ENCODE results near the gene TSPAN7.

The TSPAN7 gene

GRCh38 chrX:38578167-38578566, 16.8 kb downstream of the TSPAN7 start:
- Histone ChIP-seq H3K27ac (ENCODE audit: low read depth, low read length) (no peak overlapping the region), H3K36me3 (ENCODE audit: control insufficient read depth in 1 of 2, insufficient read depth in 2 of 2, low read length in 2 of 2) (no peaks in the 10 kb centered on the region), H3K4me1 (ENCODE audit: control insufficient read depth in 1 of 2, insufficient read depth in 2 of 2, low read length in 2 of 2) (peaks cover 13 to 19% of the 10 kb centered on the region in 2 donors), H3K27me3 (ENCODE audit: control insufficient read depth in 1 of 2, insufficient read depth in 2 of 2, low read length in 2 of 2) (no peaks in the 10 kb centered on the region), H3K9ac (ENCODE audit: low read depth in 1 of 2, low read length in 2 of 2) (no peak overlapping the region), H3K4me3 (ENCODE audit: low read depth in 1 of 2, low read length in 2 of 2) (no peak overlapping the region), H3K9me3 (ENCODE audit: control insufficient read depth in 1 of 2, low read length in 2 of 2) (no peaks in the 10 kb centered on the region)

DNA sequence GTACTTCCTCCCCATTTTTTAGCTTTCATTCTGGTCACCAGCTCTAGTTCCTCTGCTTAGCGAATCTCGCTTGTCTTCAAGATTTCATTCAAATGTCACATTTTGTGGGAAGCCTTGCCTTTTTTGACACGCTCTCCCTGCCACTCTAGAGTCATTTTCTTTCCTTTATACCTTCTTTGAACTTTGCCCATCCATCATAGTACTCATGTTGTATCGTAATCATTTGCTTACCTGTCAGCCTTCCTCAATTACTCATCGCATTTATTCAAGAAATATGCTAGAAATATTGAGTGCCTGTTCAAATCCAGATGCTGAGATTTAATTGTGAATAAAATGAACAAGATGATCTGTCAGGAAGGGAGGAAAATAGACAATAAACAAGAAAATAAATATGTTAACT, 21.8 kb downstream of the TSPAN7 start:
- H3K27me3 ChIP-seq (ENCODE audit: control insufficient read depth in 1 of 2, insufficient read depth in 2 of 2, low read length in 2 of 2) = no peaks in the 10 kb centered on the region

DNA sequence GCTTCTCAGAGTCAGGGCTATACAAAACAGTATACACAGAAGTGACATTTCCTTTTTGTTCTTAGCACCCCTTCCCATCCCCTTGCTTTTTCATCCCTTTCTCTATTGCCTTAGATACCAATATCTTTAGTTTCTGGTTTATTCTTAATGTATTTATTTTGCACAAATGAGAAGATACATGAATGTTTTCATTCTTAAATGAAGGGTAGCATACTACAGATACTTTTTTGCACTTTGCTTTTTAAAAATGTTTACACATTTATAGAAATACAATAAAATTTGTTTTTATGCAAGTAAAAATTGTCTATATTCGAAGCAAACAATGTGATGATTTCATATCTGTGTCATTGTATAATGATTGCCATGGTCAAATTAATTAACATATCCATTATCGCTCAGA, 33.1 kb downstream of the TSPAN7 start:
- Histone ChIP-seq H3K4me1 (ENCODE audit: control insufficient read depth in 1 of 2, insufficient read depth in 2 of 2, low read length in 2 of 2) (peaks cover 0 to 4% of the 10 kb centered on the region in 2 donors), H3K27me3 (ENCODE audit: control insufficient read depth in 1 of 2, insufficient read depth in 2 of 2, low read length in 2 of 2) (no peaks in the 10 kb centered on the region), H3K4me3 (ENCODE audit: low read depth in 1 of 2, low read length in 2 of 2) (no peak overlapping the region), H3K9ac (ENCODE audit: low read depth in 1 of 2, low read length in 2 of 2) (no peak overlapping the region), H3K27ac (ENCODE audit: low read depth, low read length) (no peak overlapping the region), H3K36me3 (ENCODE audit: control insufficient read depth in 1 of 2, insufficient read depth in 2 of 2, low read length in 2 of 2) (no peaks in the 10 kb centered on the region), H3K9me3 (ENCODE audit: control insufficient read depth in 1 of 2, low read length in 2 of 2) (no peaks in the 10 kb centered on the region)

More for the DNA sequence above, 21.8 kb downstream of the TSPAN7 start:
- peaks cover 13 to 15% of the 10 kb centered on the region in 2 donors for H3K4me1 ChIP-seq (ENCODE audit: control insufficient read depth in 1 of 2, insufficient read depth in 2 of 2, low read length in 2 of 2)
- H3K4me3 ChIP-seq (ENCODE audit: low read depth in 1 of 2, low read length in 2 of 2) = peak overlapping the region in 1 of 2 donors; percentile 40
- no peaks in the 10 kb centered on the region for H3K36me3 ChIP-seq (ENCODE audit: control insufficient read depth in 1 of 2, insufficient read depth in 2 of 2, low read length in 2 of 2)
- no peak overlapping the region for H3K9ac ChIP-seq (ENCODE audit: low read depth in 1 of 2, low read length in 2 of 2)
- no peak overlapping the region for H3K27ac ChIP-seq (ENCODE audit: low read depth, low read length)
- no peaks in the 10 kb centered on the region for H3K9me3 ChIP-seq (ENCODE audit: control insufficient read depth in 1 of 2, low read length in 2 of 2)

DNA sequence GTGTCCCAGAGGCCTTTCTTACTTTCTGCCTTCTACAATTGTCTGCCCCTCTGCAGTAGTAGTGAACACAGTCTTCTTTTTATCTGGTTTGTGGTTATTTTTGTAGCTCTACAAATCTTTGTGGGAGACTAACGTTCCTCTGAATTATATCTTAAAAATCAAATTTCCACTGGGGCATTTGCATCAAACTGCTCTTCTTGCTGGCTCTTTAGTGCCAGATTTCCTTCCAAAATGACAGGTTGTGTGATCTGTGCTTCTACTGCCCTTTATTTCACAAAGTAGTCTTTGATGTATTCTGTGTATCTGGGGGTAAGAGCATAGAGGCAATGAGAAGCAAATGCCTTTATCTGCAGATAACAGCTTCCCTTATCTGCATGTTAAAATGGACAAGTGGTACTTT, 34.5 kb downstream of the TSPAN7 start:
- Histone ChIP-seq H3K4me3 (ENCODE audit: low read depth in 1 of 2, low read length in 2 of 2) (no peak overlapping the region), H3K36me3 (ENCODE audit: control insufficient read depth in 1 of 2, insufficient read depth in 2 of 2, low read length in 2 of 2) (no peaks in the 10 kb centered on the region), H3K9ac (ENCODE audit: low read depth in 1 of 2, low read length in 2 of 2) (no peak overlapping the region), H3K9me3 (ENCODE audit: control insufficient read depth in 1 of 2, low read length in 2 of 2) (no peaks in the 10 kb centered on the region), H3K27me3 (ENCODE audit: control insufficient read depth in 1 of 2, insufficient read depth in 2 of 2, low read length in 2 of 2) (no peaks in the 10 kb centered on the region), H3K27ac (ENCODE audit: low read depth, low read length) (no peak overlapping the region), H3K4me1 (ENCODE audit: control insufficient read depth in 1 of 2, insufficient read depth in 2 of 2, low read length in 2 of 2) (peaks cover 0 to 4% of the 10 kb centered on the region in 2 donors)

DNA sequence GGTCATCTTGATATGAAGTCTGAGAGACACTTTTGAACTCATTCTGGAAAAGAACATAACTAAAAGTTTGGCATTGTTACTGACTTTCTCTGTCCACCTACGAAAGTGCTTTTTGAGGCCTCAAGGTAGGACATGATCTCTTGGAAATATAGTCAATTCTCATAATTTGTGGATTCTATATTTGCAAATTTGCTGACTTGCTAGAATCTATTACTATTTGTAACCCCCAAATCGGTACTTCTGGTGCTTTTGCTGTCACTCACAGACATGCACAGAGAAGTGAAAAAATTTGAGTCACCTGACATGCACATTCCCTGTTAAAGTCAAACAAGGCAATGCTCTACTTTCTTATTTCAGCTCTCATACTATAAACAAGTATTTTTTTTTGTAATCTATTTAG, 35.6 kb downstream of the TSPAN7 start:
- no peaks in the 10 kb centered on the region for H3K27me3 ChIP-seq (ENCODE audit: control insufficient read depth in 1 of 2, insufficient read depth in 2 of 2, low read length in 2 of 2)

DNA sequence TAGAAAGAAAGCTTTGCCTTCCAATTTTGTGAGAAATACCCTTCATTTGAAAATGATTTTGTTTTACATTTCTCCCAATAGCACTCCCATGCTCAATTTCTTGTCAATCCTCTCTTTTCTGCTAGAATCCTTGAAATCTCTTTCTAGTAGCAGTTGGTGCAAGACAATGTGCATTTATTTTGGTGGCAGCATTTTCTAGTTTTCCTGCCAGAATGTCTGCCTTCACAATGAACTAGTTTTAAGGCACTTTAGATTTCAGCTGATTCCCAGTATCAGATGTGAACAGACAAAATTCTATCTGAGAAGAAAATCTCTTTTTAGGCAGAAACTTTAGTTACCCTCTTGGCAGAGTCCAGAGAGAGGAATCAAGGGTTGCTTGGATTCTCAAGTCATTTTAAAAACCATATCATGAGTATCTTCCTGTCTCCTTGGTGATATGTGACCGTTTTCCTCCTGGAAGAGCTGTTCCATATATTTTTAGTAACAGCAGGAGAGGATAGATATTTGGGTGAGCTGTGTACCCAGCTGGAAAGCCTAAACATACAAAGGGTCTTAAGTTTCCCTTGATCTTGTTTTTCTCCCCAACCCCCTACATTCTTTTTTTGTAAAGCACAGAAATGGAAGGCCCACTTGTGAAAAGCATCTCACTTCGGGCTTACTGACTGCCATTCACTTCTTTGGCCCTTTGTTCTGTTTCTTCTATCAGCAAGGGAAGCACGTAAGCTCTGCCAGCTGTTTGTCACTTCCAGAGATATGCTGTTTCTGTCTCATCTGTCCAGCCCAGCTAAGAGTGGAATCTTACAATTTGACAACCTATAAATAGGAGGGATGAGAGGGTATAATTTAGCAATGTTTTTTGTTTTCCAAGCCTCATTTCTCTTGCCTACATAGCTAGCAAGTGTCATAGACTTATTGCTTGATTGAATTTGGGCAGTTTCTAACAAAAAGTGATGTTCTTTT, 38.7 kb downstream of the TSPAN7 start:
- Histone ChIP-seq H3K9ac (ENCODE audit: low read depth in 1 of 2, low read length in 2 of 2) (no peak overlapping the region), H3K9me3 (ENCODE audit: control insufficient read depth in 1 of 2, low read length in 2 of 2) (no peaks in the 10 kb centered on the region), H3K4me3 (ENCODE audit: low read depth in 1 of 2, low read length in 2 of 2) (no peak overlapping the region), H3K27ac (ENCODE audit: low read depth, low read length) (no peak overlapping the region), H3K27me3 (ENCODE audit: control insufficient read depth in 1 of 2, insufficient read depth in 2 of 2, low read length in 2 of 2) (no peaks in the 10 kb centered on the region), H3K4me1 (ENCODE audit: control insufficient read depth in 1 of 2, insufficient read depth in 2 of 2, low read length in 2 of 2) (peaks cover 0 to 4% of the 10 kb centered on the region in 2 donors), H3K36me3 (ENCODE audit: control insufficient read depth in 1 of 2, insufficient read depth in 2 of 2, low read length in 2 of 2) (no peaks in the 10 kb centered on the region)

More for the DNA sequence above, 35.6 kb downstream of the TSPAN7 start:
- Histone ChIP-seq H3K27ac (ENCODE audit: low read depth, low read length) (no peak overlapping the region), H3K9ac (ENCODE audit: low read depth in 1 of 2, low read length in 2 of 2) (no peak overlapping the region), H3K9me3 (ENCODE audit: control insufficient read depth in 1 of 2, low read length in 2 of 2) (no peaks in the 10 kb centered on the region), H3K4me1 (ENCODE audit: control insufficient read depth in 1 of 2, insufficient read depth in 2 of 2, low read length in 2 of 2) (peaks cover 0 to 4% of the 10 kb centered on the region in 2 donors), H3K4me3 (ENCODE audit: low read depth in 1 of 2, low read length in 2 of 2) (no peak overlapping the region), H3K36me3 (ENCODE audit: control insufficient read depth in 1 of 2, insufficient read depth in 2 of 2, low read length in 2 of 2) (no peaks in the 10 kb centered on the region)

DNA sequence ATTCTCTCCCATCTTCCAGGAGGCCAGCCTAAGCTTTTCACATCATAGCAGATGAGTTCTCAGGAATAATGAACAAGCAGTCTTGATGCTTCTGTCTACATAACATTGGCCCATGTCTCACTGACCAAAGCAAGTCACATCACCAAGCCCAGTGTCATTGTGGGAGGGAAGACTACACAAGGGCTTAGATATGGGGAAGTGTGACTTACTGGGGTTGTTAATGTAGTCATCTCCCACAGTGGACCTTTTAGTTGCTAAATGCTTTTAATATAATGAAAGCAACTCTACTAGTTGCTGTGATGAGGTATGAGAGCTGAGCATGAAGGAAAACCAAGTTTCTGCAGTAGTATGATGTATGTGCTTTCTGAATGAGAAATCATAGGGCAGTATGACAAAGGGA, 40.5 kb downstream of the TSPAN7 start:
- no peaks in the 10 kb centered on the region for H3K36me3 ChIP-seq (ENCODE audit: control insufficient read depth in 1 of 2, insufficient read depth in 2 of 2, low read length in 2 of 2)
- H3K27me3 ChIP-seq (ENCODE audit: control insufficient read depth in 1 of 2, insufficient read depth in 2 of 2, low read length in 2 of 2) = no peaks in the 10 kb centered on the region
- no peak overlapping the region for H3K27ac ChIP-seq (ENCODE audit: low read depth, low read length)
- no peak overlapping the region for H3K4me3 ChIP-seq (ENCODE audit: low read depth in 1 of 2, low read length in 2 of 2)
- H3K9ac ChIP-seq (ENCODE audit: low read depth in 1 of 2, low read length in 2 of 2) = no peak overlapping the region
- no peaks in the 10 kb centered on the region for H3K9me3 ChIP-seq (ENCODE audit: control insufficient read depth in 1 of 2, low read length in 2 of 2)
- H3K4me1 ChIP-seq (ENCODE audit: control insufficient read depth in 1 of 2, insufficient read depth in 2 of 2, low read length in 2 of 2) = no peaks in the 10 kb centered on the region

DNA sequence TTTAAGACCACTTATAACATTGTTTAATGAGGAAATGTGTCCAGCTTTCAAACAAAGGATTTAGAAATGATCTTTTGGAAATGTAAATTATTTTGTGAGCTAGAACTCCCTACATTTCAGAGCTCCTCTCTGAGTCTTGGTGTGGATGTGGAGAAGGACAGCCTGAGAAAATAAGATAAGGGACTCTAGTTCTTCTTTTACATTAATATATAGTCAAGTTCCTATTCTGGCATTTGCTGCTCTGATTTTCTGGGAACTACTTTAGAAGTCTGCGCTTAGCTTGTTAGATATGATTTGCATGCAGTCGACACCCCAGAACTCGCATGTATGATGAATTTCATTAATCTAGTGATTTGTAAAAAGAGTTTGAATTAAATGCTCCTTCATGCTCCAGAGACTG, 45.5 kb downstream of the TSPAN7 start:
- Histone ChIP-seq H3K4me3 (ENCODE audit: low read depth in 1 of 2, low read length in 2 of 2) (no peak overlapping the region), H3K27ac (ENCODE audit: low read depth, low read length) (no peak overlapping the region), H3K9me3 (ENCODE audit: control insufficient read depth in 1 of 2, low read length in 2 of 2) (no peaks in the 10 kb centered on the region), H3K4me1 (ENCODE audit: control insufficient read depth in 1 of 2, insufficient read depth in 2 of 2, low read length in 2 of 2) (no peaks in the 10 kb centered on the region), H3K9ac (ENCODE audit: low read depth in 1 of 2, low read length in 2 of 2) (no peak overlapping the region), H3K36me3 (ENCODE audit: control insufficient read depth in 1 of 2, insufficient read depth in 2 of 2, low read length in 2 of 2) (no peaks in the 10 kb centered on the region), H3K27me3 (ENCODE audit: control insufficient read depth in 1 of 2, insufficient read depth in 2 of 2, low read length in 2 of 2) (no peaks in the 10 kb centered on the region)

DNA sequence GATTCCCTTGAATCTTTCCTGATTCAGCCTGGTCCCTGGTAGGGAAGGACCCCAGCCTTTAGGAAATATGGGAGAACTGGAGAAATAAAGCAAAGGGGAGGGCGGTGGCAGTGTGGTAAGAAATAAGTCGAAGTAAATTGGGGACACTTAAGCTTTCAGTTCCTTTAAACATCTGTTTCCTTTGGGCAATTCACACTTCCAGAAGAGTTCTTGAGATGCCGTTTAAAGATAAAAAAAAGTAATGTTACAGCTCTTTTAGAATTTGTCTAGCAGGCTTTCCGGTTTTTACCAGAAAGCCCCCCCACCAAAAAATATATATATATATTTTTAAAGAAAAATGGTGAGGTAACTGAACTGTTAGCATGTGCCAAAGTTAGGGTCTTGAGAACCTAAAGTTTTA, 46.6 kb downstream of the TSPAN7 start:
- Histone ChIP-seq H3K36me3 (ENCODE audit: control insufficient read depth in 1 of 2, insufficient read depth in 2 of 2, low read length in 2 of 2) (no peaks in the 10 kb centered on the region), H3K27me3 (ENCODE audit: control insufficient read depth in 1 of 2, insufficient read depth in 2 of 2, low read length in 2 of 2) (no peaks in the 10 kb centered on the region), H3K27ac (ENCODE audit: low read depth, low read length) (no peak overlapping the region), H3K4me3 (ENCODE audit: low read depth in 1 of 2, low read length in 2 of 2) (no peak overlapping the region), H3K9me3 (ENCODE audit: control insufficient read depth in 1 of 2, low read length in 2 of 2) (no peaks in the 10 kb centered on the region), H3K4me1 (ENCODE audit: control insufficient read depth in 1 of 2, insufficient read depth in 2 of 2, low read length in 2 of 2) (no peaks in the 10 kb centered on the region), H3K9ac (ENCODE audit: low read depth in 1 of 2, low read length in 2 of 2) (no peak overlapping the region)

DNA sequence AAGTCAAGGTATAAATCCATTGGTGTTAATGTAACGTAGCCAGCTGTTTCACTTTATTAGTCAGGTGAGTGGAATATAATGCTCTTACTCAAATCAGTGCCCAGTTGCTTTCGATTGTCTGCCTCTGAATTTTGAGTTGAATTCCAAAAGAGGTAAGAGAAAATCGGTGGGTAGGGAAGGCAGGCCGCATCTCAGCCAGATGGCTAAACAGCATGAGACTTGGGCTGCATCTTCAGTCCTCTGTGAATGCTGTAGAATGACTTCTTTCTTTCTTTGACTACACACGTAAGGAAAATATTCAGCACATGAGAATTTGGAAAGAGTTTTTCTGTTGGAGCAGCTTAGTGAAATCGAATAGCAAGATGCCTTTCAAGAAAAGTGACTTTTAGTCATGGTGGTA, 49.5 kb downstream of the TSPAN7 start:
- no peaks in the 10 kb centered on the region for H3K9me3 ChIP-seq (ENCODE audit: control insufficient read depth in 1 of 2, low read length in 2 of 2)
- no peaks in the 10 kb centered on the region for H3K36me3 ChIP-seq (ENCODE audit: control insufficient read depth in 1 of 2, insufficient read depth in 2 of 2, low read length in 2 of 2)
- H3K27ac ChIP-seq (ENCODE audit: low read depth, low read length) = no peak overlapping the region
- H3K9ac ChIP-seq (ENCODE audit: low read depth in 1 of 2, low read length in 2 of 2) = no peak overlapping the region
- no peak overlapping the region for H3K4me3 ChIP-seq (ENCODE audit: low read depth in 1 of 2, low read length in 2 of 2)
- no peaks in the 10 kb centered on the region for H3K27me3 ChIP-seq (ENCODE audit: control insufficient read depth in 1 of 2, insufficient read depth in 2 of 2, low read length in 2 of 2)
- H3K4me1 ChIP-seq (ENCODE audit: control insufficient read depth in 1 of 2, insufficient read depth in 2 of 2, low read length in 2 of 2) = no peaks in the 10 kb centered on the region

Measured in duodenal mucosa (tissue), 2 donors.